SK-N-SH (cell line): ENCODE results near the gene CDH13.

Source experiments
- CHD2 ChIP-seq: fragments of 150-350 bp; IDR thresholded peaks from 2 replicates; pipeline ENCODE4 v1.6.1; 2018; ENCODE audit warnings: low read length; ENCODE audit not compliant: partially characterized antibody
- GATA2 ChIP-seq: sonication (generic); formaldehyde crosslinking; IDR thresholded peaks from 2 replicates; pipeline ENCODE4 v1.5.0; 2020; ENCODE audit warnings: mild to moderate bottlenecking, missing genetic modification reagents
- TF ChIP-seq, protein P1 (sequence below): fragments of 200-600 bp; sonication (generic); IDR thresholded peaks from 2 replicates; pipeline ENCODE4 v1.6.1; 2017; ENCODE audit warnings: antibody characterized with exemption, mild to moderate bottlenecking, moderate library complexity

DNA sequence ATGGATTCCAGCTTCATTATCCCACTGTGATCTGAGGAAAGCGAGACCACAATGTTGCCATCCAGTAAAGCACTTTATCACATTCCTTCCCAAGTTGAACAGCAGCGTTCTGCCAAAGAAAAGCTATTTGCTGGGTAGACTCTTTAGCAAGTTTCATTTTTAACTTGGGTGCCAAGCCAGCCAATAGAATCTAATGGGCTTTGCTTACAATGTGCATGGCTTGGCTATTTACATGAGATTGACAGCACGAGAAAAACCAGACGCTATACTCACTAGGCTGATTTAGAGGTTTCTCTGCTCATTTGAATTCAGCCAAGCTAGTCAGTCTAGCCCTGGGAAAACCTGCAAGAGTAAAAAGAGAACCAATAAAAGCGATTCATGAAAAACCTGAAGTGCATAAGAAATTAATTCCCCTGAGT is 108.9 kb downstream of the CDH13 start:
- TF ChIP-seq, protein P1, sequence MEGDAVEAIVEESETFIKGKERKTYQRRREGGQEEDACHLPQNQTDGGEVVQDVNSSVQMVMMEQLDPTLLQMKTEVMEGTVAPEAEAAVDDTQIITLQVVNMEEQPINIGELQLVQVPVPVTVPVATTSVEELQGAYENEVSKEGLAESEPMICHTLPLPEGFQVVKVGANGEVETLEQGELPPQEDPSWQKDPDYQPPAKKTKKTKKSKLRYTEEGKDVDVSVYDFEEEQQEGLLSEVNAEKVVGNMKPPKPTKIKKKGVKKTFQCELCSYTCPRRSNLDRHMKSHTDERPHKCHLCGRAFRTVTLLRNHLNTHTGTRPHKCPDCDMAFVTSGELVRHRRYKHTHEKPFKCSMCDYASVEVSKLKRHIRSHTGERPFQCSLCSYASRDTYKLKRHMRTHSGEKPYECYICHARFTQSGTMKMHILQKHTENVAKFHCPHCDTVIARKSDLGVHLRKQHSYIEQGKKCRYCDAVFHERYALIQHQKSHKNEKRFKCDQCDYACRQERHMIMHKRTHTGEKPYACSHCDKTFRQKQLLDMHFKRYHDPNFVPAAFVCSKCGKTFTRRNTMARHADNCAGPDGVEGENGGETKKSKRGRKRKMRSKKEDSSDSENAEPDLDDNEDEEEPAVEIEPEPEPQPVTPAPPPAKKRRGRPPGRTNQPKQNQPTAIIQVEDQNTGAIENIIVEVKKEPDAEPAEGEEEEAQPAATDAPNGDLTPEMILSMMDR = no peak
- TF ChIP-seq GATA2 (CRISPR knock-in tag) = no peak
- no peak for TF ChIP-seq CHD2
